Measurements from ENCODE around the gene PLCB4. TPM values are rescaled to one million over a fixed set of nuclear protein-coding genes. Genes with fewer than 3 reads are reported as not detected.
"Not testable (repeated sequence)": the region's sequence is repeated elsewhere in the genome, so short reads cannot be mapped to it uniquely, and the experiment has no call there.

PLCB4 gene
- total RNA-seq, 1 donor from 2014 or later = 5.3 TPM

DNA sequence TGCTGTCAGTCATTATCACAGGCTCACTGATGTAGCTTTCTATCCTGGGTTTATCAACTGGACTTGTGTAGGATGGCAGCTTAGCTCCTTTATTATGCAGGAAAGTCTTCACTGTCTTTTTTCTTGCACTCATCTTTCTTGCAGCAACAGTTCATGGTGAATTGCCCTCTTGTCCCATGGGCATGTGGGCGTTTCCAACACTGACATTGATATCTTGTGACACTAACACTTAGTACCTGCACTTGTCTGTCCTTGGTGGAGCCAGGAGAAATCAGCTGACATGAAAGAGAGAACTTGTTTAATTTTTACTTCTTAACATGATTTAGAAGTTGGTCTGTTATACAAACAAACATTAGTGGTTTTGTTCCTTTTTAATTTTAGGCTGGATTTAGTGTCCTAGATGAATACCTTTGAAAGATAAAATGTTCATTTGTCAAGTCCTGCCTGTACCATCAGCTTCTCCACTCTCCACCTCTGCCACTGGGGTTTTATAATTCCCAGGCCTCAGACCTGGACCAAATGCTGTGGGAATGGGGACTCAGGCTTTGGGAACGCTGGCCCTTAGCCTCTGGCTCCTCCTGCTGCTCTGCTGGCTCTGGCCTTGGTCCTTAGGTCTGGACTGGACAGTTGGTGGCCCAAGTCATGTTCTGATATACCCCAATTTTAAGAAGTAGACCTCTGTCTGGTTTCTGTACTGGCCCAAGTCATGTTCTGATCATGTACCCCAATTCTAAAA lies 284.5 kb downstream of the PLCB4 start:
- DNase-seq (ENCODE audit: low read depth) = no peak

DNA sequence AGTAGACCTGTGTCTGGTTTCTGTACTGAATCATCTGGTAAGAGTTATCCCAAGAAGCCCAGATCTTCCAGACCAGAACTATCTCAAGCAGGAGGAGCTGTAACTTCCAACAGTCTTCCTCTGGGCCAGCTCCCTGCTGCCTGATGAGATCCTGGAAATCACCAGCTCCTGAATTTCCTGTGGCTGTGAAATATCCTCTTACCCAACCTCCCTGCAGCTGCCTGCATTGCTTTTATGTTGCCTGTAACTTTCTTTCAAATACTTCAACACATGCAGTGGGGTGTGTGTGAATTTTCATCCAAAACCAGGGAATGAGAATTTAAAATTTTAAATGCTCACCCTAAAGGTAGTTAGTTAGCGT lies 285.0 kb downstream of the PLCB4 start:
- DNase-seq (ENCODE audit: low read depth) = peak; percentile 47

DNA sequence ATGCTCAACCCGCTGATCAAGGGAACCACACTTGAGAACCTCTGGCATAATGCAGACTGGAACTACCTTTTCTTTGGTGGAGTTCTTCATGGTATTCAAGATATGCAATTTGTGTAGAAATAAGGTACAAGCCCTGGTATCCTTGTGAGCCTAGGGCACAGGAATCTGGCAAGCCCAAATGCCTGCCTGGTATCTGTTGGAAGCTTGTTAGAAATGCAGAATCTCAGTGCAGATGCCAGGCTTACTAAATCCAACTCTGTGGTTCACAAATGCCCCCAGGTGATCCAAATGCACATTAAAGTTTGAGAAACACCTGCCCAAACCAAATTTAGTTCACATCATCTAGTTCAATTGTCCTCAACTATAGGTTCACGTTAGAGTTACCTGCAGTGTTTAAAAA lies 285.7 kb downstream of the PLCB4 start:
- DNase-seq (ENCODE audit: low read depth) = no peak

DNA sequence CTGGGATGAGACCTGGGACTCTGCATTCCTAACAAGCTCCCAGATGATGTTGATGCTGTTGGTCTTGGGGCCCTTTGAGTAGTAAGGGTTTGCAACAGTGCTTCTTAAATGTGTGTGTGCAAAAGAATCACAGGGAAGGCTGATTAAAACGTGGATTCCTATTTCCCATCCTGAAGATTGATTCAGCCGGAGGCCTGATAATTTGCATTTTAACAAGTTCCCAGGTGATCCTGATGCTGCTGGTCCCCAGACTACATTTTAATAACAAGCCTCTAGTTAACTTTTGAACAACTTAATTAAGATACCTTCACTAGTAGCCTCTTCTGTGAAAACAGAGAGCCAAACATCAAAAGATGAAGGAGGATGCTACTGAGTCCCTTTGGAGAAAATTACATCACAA lies 289.1 kb downstream of the PLCB4 start:
- no peak for DNase-seq (ENCODE audit: low read depth)

DNA sequence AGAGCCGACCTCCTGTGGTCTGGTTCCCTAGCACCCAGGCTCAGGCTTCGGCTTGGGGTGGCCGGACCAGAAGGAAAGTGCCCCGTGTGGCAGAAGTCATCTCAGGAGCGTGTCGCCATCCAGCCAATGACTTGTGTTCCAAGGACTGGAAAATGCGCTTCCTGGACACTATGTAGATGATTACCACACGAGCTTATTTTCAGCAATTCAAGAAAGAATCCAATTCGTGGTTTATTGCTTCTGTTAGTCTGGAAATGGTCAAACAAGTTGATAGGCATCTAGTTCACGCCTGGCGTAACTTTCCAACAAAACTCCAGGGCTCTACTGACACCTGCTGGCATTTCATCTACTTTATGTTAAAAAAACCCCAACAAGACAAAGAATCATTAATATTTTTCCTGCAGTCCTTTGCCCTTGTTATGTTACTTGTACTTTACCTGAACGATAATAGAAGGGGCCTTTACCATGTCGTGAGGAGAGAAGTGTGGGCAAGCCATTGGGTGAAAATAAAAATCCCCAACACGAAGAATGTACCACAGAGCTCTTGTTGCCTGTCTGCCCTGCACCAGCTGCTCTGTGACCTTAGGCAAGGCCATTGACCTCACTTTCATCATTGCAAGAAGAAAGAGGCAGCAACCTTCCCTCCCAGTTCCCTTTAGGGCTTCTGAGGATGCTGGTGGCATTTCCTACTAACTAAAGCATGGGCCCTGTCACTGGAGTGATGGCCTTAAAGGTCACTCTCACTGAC lies 290.8 kb downstream of the PLCB4 start:
- peak; percentile 62 for DNase-seq (ENCODE audit: low read depth)

DNA sequence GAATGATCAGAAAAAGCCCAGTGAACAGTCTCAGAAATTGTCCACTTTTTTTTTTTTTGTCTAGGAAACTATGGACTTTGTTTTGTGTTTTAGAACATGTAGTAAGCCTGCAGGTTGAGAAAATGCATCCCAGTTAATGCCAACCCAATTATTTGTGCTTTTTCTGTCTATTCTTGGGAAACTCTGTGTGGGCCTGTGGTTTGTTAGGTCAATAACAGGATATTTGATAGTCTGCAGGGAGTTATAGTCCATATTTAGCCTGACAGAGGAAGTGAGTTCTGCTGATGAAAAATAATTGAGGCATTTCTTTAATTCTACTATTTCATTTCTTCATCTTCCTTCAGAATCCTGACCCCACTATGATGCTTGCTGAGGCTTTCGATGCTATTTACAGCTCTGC lies 291.5 kb downstream of the PLCB4 start:
- DNase-seq (ENCODE audit: low read depth) = peak; percentile 38

DNA sequence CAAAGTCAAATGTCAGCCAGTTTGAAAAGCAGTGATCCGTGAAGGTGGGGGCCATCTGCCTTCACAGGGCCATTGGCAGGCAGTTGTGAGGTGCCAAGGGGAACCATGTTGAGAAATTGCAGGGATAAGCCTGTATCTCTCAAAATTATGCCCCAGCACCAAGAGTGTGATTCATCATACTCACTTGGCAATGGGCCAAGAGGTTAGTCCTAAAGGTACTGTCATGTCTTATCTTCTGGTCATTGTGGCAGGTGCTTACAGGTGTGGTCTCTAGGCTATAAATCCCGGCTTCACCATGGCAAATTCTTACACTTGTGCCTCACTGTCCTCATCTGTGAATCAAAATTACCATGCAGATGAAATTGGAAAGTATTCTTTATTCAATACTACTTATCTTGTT lies 294.8 kb downstream of the PLCB4 start:
- no peak for DNase-seq (ENCODE audit: low read depth)

DNA sequence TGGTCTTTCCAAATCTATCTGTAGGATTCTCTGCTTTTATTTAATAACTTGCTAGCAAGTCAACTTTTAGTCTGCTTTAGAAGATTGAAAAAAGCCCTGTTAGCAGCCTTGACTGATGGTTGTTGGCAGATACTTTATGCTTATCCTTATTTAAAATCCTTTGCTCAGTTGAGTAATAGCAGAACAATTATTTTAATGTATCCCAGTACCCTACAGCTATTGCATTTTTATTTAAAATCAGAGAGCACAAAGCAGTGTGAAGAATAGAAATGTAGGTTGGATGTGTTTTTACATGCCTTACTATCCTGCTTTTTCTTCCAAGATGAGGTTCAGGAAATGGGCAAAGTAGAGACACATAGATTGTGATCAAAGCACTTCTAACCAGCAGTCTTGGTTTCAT lies 298.4 kb downstream of the PLCB4 start:
- no peak for DNase-seq (ENCODE audit: low read depth)

DNA sequence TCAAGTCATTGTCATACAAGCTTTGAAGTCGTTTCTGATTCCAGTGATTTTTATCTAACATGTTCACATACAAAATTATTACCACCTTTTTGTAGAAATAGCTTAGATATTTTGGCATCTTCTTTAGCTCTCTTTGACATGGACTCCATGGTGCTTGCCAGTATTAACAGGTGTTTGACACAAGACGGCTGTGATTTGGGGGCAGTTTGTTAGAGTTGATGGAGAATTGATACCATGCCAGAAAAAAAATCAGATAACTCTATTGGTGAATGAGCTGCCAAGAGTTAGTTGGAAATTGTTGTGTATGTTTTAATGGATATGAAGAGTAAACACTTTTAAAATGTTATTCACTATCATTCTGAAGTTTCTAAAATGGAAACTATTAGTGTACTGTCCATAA lies 298.9 kb downstream of the PLCB4 start:
- DNase-seq (ENCODE audit: low read depth) = no peak

DNA sequence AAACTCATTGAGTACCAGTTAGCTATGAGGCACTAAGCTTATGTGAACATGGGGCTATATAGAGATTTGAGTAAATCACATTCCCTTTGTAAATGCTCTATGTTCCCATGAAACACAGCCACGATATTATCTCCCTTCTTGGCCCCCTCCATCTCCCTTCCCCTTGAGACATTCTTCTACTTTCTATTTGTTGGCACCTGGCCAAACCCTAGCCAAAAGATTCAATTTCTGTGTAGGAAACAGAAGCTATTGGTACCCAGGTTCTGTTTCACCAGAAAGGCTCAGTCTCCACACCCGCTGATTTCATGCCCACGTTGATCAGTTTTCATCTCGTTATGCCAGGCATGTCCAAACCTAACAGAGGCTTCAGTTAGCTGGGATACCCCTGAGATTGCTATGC lies 300.0 kb downstream of the PLCB4 start:
- DNase-seq (ENCODE audit: low read depth) = no peak

DNA sequence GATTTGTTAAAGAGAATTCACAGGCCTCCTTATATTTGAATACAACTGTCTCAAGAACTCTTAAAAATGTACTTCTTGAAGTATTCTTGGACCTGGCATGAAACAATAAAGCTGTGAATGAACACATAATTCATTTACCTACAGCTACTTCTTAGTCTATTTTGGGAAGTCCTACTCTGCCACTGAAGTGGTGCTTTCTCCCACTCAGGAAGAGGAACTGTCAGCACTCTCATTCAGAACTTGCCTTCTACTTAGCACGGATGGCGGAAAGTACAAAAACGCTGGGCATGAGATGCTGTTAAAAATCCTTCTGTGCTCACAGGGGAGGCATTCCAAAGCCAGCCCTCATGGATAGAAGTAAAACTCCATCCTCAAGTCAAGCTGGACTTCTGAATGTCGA lies 300.7 kb downstream of the PLCB4 start:
- DNase-seq (ENCODE audit: low read depth) = no peak

DNA sequence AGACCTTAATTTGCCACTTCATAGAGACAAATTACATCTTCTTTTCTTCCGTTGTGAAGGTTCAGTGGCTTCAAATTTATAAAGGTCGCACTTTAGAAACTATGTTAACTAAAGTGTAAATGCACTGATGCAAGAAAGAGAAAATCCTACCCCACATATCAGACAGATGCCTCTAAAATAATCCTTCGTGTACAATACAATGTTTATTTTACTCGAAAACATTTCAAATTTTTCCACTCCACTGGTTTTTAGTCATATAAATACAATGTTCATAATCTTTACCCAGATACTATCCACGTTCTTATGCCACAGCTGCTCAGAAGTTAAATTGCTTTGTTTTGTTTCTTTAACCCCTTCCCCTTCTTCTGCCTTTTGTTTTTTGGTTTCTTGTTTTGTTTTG lies 305.2 kb downstream of the PLCB4 start:
- no peak for DNase-seq (ENCODE audit: low read depth)

DNA sequence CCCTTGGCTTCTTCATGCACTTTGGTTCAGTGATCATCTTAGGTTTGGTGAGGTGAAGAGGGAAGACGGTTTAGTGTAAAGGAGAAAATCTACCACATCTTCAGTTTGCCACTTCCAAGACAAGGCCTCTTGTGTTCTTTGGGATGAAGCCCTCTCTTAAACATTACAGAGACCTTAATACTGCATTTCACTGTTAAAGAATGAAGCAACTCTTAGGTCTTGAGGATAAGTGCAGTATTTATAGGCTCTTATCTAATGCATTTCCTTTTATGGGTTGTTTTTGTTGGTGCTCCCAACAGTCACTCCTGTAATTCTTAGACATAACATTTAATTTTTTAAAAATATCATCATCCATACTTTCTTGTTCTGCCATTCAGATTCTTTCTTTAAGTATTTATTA lies 305.6 kb downstream of the PLCB4 start:
- DNase-seq (ENCODE audit: low read depth) = no peak

DNA sequence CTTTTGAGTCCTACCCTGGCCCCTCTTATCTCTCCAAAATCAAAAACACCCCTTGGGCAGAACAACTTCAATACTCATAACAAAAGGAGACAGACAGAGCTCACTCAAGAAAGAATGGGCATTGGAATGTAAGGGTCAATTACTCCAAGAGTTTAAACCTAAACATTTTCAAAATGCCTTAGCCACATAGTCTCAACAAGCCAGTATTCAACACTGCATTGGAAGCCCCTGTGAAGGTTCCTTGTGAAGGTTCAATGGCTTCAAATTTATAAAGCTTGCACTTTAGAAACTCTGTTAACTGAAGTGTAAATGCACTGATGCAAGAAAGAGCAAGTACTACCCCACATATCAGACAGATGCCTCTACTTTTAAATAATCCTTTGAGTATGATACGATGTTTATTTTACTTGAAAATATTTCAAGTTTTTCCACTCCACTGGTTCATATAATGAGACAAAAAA lies 306.4 kb downstream of the PLCB4 start:
- DNase-seq (ENCODE audit: low read depth) = no peak

DNA sequence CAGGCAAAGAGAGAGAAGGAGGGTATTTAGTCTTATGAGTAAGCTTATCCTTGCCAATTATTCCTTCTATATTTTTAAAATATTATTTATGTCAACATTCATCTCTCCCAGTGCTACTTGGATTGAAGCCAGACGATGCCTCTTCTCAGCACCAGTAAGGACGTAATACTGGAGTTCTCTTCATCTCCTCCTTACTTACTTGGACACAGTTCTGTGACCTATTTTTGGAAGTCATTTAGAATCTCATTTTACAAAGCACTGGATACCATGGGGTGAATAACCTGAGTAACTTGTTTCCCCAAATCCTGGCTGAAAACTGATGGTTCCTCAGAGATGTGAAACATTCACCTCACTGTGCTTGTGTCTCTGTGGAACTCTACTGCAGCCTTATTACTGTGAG lies 308.1 kb downstream of the PLCB4 start:
- DNase-seq (ENCODE audit: low read depth) = no peak

DNA sequence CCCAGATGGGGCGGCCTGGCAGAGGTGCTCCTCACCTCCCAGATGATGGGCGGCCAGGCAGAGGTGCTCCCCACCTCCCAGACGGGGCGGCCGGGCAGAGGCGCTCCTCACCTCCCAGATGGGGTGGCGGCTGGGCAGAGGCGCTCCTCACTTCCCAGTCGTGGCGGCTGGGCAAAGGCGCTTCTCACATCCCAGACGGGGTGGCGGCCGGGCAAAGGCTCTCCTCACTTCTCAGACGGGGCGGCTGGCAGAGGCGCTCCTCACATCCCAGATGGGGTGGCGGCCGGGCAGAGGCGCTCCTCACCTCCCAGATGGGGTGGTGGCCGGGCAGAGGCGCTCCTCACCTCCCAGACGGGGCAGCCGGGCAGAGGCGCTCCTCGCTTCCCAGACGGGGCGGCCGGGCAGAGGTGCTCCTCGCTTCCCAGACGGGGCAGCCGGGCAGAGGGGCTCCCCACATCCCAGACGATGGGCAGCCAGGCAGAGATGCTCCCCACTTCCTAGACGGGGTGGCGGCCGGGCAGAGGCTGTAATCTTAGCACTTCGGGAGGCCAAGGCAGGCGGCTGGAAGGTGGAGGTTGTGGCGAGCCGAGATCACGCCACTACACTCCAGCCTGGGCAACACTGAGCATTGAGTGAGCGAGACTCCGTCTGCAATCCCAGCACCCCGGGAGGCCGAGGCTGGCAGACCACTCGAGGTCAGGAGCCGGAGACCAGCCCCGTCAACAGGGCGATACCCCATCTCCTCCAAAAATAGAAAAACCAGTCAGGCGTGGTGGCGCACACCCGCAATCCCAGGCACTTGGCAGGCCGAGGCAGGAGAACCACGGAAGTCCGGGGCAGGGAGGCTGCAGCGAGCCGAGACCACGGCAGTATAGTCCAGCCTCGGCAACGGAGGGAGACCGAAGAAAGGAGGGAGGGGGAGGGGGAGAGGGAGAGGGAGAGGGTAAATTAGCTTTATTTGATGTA lies 316.7 kb downstream of the PLCB4 start:
- not testable (repeated sequence) for DNase-seq (ENCODE audit: low read depth)

DNA sequence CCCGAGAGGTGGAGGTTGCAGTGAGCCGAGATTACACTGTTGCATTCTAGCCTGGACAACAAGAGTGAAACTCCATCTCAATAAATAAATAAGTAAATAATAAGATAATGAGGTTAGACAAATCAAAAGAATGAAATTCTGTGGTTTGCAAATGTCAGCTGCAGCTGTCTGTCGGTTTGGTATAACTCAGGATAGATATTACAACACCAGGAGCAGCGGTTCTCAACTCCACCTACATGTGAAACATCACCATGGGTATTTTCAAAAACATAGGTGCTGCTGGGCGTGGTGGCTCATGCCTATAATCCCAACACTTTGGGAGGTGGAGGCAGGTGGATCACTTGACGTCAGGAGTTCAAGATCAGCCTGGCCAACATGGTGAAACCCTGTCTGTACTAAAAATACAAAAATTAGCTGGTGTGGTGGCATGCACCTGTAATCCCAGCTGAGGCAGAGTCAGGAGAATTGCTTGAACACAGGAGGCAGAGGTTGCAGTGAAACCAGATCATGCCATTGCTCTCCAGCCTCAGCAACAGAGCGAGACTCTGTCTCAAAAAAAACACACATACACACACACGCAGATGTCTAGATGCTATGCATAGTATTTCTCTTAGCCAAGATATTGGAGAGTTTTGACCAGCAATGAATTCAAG lies 319.4 kb downstream of the PLCB4 start:
- peak; percentile 59 for DNase-seq (ENCODE audit: low read depth)

DNA sequence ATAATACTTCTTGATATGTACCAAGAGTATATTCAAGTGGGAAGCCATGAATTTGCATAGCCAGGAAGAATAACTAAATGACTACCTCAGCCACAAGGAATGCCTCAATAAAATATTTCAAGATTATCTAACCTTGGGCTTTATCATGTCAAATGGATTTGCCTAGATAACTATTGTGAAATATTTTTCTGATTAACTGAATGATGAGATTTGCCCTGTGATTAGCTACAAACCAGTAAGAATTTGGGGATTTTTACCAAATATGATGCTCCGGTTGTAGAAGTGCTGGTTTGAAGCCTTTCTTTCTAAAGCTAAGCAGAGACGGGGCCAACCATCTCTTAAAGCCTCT lies 319.9 kb downstream of the PLCB4 start:
- DNase-seq (ENCODE audit: low read depth) = no peak

DNA sequence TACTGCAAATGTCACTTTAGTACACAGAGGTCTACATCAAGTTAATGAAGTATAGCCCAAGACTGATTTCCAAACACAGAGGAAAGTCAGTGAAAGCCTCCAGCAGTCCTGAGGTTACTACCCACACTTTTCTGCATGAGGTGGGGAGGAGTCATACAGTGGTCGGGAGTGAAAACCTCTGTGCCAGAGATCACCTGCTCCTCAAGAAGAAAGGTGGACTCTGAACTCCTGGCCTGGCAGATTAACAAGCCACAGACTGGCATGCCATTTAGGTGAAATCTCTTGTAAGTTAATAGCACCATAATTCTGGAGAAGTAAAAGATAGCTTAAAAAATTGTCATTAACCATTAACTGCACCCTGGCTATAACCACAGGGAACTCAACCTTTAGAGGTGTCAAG lies 320.5 kb downstream of the PLCB4 start:
- no peak for DNase-seq (ENCODE audit: low read depth)

DNA sequence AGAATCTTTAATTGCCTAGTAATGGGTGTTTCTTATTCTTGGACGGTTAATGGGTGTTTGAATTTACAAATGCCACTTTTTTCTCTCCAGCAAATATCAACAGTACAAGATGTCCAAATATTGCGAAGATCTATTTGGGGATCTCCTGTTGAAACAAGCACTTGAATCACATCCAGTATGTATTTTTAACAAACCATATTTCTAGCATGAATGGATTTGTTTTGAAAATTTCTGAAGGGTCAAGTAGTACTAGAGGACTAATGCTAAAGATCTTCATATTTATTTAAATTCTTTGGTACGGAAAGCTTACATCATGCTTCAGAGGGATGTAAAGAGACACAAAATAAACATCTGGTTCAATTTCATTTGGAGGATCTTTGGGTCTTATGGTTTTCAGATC lies 321.6 kb downstream of the PLCB4 start:
- no peak for DNase-seq (ENCODE audit: low read depth)

All from myocyte (in vitro differentiated cells).